Activated T-helper 17 cell treated with anti-CD3 and anti-CD28 coated beads, Interleukin-2, amount 50 U/mL, for 72 hours (primary cell): ENCODE data around the gene MRPS26. TPM values are rescaled to one million over a fixed set of nuclear protein-coding genes. Genes with fewer than 3 reads are reported as not detected.
A peak's percentile ranks its signal among the peaks of the same experiment; 100 is the strongest.
"Not testable (repeated sequence)": the region's sequence is repeated elsewhere in the genome, so short reads cannot be mapped to it uniquely, and the experiment has no call there.

Experiments
- ATAC-seq: fragments of 150-1000 bp; cut with Tn5 transposase; replicated peaks from 2 replicates; pipeline ENCODE4 v1.10.0; 2021; ENCODE audit warnings: mild to moderate bottlenecking, moderate library complexity
- H3K27ac Mint-ChIP-seq: one replicate; pipeline ENCODE4 v1.8.0; 2022; ENCODE audit warnings: mixed read lengths
- H3K27me3 Mint-ChIP-seq: one replicate; pipeline ENCODE4 v1.8.0; 2022; ENCODE audit warnings: mixed read lengths
- H3K36me3 Mint-ChIP-seq: one replicate; pipeline ENCODE4 v1.8.0; 2022; ENCODE audit warnings: low read depth, mild to moderate bottlenecking, mixed read lengths
- H3K4me1 Mint-ChIP-seq: one replicate; pipeline ENCODE4 v1.8.0; 2022; ENCODE audit warnings: mixed read lengths
- H3K4me3 Mint-ChIP-seq: one replicate; pipeline ENCODE4 v1.8.0; 2022; ENCODE audit warnings: mild to moderate bottlenecking, mixed read lengths
- H3K9me3 Mint-ChIP-seq: one replicate; pipeline ENCODE4 v1.8.0; 2022; ENCODE audit warnings: mixed read lengths
- total RNA-seq, 2 donors: library from RNA; stranded (reverse); gene quantifications; one replicate each; pipeline ENCODE4 v1.2.3, GENCODE V29; 2022

Gene MRPS26
- total RNA-seq: 10 to 100 TPM; 52.9 to 66.4 TPM

- H3K27me3 Mint-ChIP-seq: no peaks in the 10 kb centered on the region
- ATAC-seq: peak; percentile 94
- H3K4me1 Mint-ChIP-seq: peaks cover 11% of the 10 kb centered on the region
- no peaks in the 10 kb centered on the region for H3K9me3 Mint-ChIP-seq
- H3K4me3 Mint-ChIP-seq: peak within 1 kb of the TSS; percentile 97
- peaks cover 60% of the 10 kb centered on the region for H3K36me3 Mint-ChIP-seq
- peak within 1 kb of the TSS; percentile 97 for H3K27ac Mint-ChIP-seq
Observed at GRCh38 chr20:3045816-3046676, at the start of gene MRPS26. Gene MRPS26, plus strand, starts transcription at chr20:3046052. Its CDS starts 17 bp downstream, at chr20:3046069.

- Mint-ChIP-seq H3K4me1 (no peaks in the 10 kb centered on the region), H3K4me3 (no peak overlapping the region), H3K9me3 (no peaks in the 10 kb centered on the region), H3K27ac (peak overlapping the region; percentile 48), H3K36me3 (peaks cover 56% of the 10 kb centered on the region), H3K27me3 (no peaks in the 10 kb centered on the region)
- no peak for ATAC-seq
Observed at GRCh38 chr20:2998728-2999127, 47.1 kb upstream of the MRPS26 start.

GRCh38 chr20:3000852-3001523 is 44.9 kb upstream of the MRPS26 start:
- peak overlapping the region; percentile 28 for H3K27ac Mint-ChIP-seq
- ATAC-seq: peak; percentile 95
- no peaks in the 10 kb centered on the region for H3K27me3 Mint-ChIP-seq
- H3K4me1 Mint-ChIP-seq: no peaks in the 10 kb centered on the region
- H3K9me3 Mint-ChIP-seq: no peaks in the 10 kb centered on the region
- peaks cover 49% of the 10 kb centered on the region for H3K36me3 Mint-ChIP-seq
- H3K4me3 Mint-ChIP-seq: no peak overlapping the region

- Mint-ChIP-seq H3K4me3 (no peak overlapping the region), H3K27me3 (no peaks in the 10 kb centered on the region), H3K27ac (no peak overlapping the region), H3K36me3 (peaks cover 55% of the 10 kb centered on the region), H3K9me3 (no peaks in the 10 kb centered on the region), H3K4me1 (no peaks in the 10 kb centered on the region)
- ATAC-seq: no peak
Observed at GRCh38 chr20:3003416-3003815, 42.4 kb upstream of the MRPS26 start.

- peaks cover 74% of the 10 kb centered on the region for H3K36me3 Mint-ChIP-seq
- no peaks in the 10 kb centered on the region for H3K9me3 Mint-ChIP-seq
- H3K4me3 Mint-ChIP-seq: peak overlapping the region; percentile 80
- no peaks in the 10 kb centered on the region for H3K27me3 Mint-ChIP-seq
- peak overlapping the region; percentile 93 for H3K27ac Mint-ChIP-seq
- H3K4me1 Mint-ChIP-seq: peaks cover 37% of the 10 kb centered on the region
- ATAC-seq: peak; percentile 69
Observed at GRCh38 chr20:3010985-3011723, 34.7 kb upstream of the MRPS26 start.

DNA sequence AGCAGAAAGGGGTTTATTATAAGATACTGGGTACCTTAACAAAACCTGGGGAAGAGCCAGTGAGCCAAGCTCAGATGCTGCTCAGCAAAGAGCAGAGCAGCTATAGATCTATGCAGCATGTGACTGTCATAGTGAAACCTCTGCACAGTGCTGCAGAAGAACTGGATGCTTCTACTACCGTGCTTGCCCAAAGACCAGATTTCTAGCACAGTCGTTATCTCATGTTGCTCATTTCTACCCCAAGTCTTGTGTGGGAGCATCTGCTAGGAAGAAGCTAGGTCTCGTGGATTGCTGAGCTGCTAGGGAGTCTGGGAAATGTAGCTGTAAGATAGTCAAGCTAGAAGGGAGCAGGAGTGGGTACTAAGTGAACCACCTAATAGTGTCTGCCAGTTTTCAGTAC is 34.1 kb upstream of the MRPS26 start:
- peak; percentile 62 for ATAC-seq
- Mint-ChIP-seq H3K27me3 (no peaks in the 10 kb centered on the region), H3K36me3 (peaks cover 74% of the 10 kb centered on the region), H3K27ac (peak overlapping the region; percentile 93), H3K4me3 (peak overlapping the region; percentile 80), H3K9me3 (no peaks in the 10 kb centered on the region), H3K4me1 (peaks cover 40% of the 10 kb centered on the region)

DNA sequence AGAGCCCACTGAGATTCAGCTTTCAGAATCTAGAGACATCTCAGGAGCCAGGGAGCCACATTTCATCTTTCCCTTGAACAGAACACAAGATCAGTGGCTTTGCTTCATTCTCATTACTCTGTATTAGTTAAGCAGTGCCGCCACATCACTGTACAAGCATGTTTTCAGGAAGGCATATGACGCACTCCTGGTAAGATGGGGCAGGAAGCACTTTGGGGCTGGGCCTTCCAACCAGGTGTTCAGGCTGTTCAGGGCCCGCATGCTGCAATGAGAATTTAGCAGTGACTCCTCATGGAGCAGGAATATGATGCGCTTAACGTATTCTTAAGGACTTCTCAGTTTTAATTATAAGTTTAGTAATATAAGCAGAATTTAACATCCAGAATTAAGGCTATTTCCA is 32.1 kb upstream of the MRPS26 start:
- Mint-ChIP-seq H3K9me3 (no peaks in the 10 kb centered on the region), H3K36me3 (peaks cover 70% of the 10 kb centered on the region), H3K27me3 (no peaks in the 10 kb centered on the region), H3K4me1 (peaks cover 46% of the 10 kb centered on the region), H3K4me3 (peak overlapping the region; percentile 80), H3K27ac (peak overlapping the region; percentile 92)
- no peak for ATAC-seq

DNA sequence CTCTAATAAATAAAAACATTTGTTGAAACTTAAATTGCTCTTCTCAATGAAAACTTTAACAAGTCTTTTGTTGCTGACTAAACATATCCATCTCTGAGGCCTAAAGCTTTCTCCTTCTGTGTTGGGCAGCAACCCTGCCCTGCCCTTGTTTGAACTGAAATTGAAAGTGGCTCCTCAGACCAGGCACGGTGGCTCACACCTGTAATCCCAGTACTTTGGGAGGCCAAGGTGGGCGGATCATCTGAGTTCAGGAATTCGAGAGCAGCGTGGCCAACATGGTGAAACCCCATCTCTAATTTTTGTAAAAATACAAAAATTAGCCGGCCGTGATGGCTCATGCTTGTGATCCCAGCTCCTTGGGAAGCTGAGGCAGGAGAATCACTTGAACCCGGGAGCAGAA is 31.7 kb upstream of the MRPS26 start:
- no peaks in the 10 kb centered on the region for H3K27me3 Mint-ChIP-seq
- H3K9me3 Mint-ChIP-seq: no peaks in the 10 kb centered on the region
- peak; percentile 13 for ATAC-seq
- peaks cover 42% of the 10 kb centered on the region for H3K4me1 Mint-ChIP-seq
- H3K4me3 Mint-ChIP-seq: peak overlapping the region; percentile 80
- peak overlapping the region; percentile 92 for H3K27ac Mint-ChIP-seq
- H3K36me3 Mint-ChIP-seq: peaks cover 66% of the 10 kb centered on the region

- peak overlapping the region; percentile 92 for H3K27ac Mint-ChIP-seq
- no peaks in the 10 kb centered on the region for H3K9me3 Mint-ChIP-seq
- peaks cover 38% of the 10 kb centered on the region for H3K4me1 Mint-ChIP-seq
- no peaks in the 10 kb centered on the region for H3K27me3 Mint-ChIP-seq
- peak; percentile 70 for ATAC-seq
- H3K4me3 Mint-ChIP-seq: peak overlapping the region; percentile 80
- peaks cover 61% of the 10 kb centered on the region for H3K36me3 Mint-ChIP-seq
Observed at GRCh38 chr20:3014662-3015061, 31.2 kb upstream of the MRPS26 start.

GRCh38 chr20:3015302-3015701 is 30.6 kb upstream of the MRPS26 start:
- ATAC-seq, H3K9me3 Mint-ChIP-seq, H3K27me3 Mint-ChIP-seq: not testable (repeated sequence)
- peaks cover 58% of the 10 kb centered on the region for H3K36me3 Mint-ChIP-seq
- H3K27ac Mint-ChIP-seq: peak overlapping the region; percentile 92
- H3K4me1 Mint-ChIP-seq: peaks cover 37% of the 10 kb centered on the region
- peak overlapping the region; percentile 80 for H3K4me3 Mint-ChIP-seq

DNA sequence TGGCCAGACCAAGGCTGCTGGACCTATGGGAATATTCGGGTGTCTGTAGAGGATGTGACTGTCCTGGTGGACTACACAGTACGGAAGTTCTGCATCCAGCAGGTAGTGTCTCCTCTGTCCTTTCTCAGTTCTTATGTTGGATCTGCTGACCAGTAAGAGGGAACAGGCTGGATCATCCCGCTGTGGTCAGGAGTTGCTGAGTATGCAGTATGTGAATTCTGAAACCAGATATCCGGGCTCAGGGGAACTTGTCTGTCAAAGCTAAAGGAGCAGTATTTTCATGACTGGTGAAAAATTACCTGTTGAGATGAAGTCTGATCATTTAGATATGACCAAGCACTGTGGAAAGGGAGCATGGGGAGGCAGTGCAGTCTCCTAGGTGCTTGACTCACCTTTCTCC is 24.5 kb upstream of the MRPS26 start:
- Mint-ChIP-seq H3K9me3 (no peaks in the 10 kb centered on the region), H3K27ac (peak overlapping the region; percentile 15), H3K4me3 (no peak overlapping the region), H3K4me1 (peaks cover 9% of the 10 kb centered on the region), H3K27me3 (no peaks in the 10 kb centered on the region), H3K36me3 (peaks cover 84% of the 10 kb centered on the region)
- no peak for ATAC-seq

GRCh38 chr20:3021777-3022176 is 24.1 kb upstream of the MRPS26 start:
- Mint-ChIP-seq H3K27ac (peak overlapping the region; percentile 15), H3K4me3 (no peak overlapping the region), H3K4me1 (peaks cover 5% of the 10 kb centered on the region), H3K9me3 (no peaks in the 10 kb centered on the region), H3K36me3 (peaks cover 84% of the 10 kb centered on the region), H3K27me3 (no peaks in the 10 kb centered on the region)
- no peak for ATAC-seq

DNA sequence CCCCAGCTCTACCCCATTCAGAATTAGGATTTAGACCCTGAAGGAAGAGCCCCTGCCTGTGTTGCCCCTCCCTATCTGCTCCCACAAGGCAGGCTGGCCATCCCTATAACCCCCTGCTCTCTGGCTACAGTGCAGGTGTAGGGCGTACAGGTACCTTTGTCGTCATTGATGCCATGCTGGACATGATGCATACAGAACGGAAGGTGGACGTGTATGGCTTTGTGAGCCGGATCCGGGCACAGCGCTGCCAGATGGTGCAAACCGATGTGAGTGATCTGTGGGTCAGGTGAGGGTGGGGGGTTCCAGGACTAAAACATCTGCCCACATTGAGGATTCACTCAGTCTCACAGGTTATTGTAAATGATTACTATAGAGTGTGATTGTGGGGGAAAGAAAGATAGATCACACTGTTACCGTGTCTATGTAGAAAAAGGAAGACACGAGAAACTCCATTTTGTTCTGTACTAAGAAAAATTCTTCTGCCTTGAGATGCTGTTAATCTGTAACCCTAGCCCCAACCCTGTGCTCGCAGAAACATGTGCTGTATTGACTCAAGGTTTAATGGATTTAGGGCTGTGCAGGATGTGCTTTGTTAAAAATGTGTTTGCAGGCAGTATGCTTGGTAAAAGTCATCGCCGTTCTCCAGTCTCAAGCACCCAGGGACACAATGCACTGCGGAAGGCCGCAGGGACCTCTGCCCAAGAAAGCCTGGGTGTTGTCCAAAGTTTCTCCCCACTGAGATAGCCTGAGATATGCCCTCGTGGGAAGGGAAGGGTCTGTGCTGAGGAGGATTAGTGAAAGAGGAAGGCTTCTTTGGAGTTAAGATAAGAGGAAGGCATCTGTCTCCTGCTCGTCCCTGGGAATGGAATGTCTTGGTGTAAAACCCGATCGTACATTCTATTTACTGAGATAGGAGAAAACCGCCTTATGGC is 23.0 kb upstream of the MRPS26 start:
- not testable (repeated sequence) for H3K9me3 Mint-ChIP-seq, ATAC-seq, H3K4me1 Mint-ChIP-seq, H3K27me3 Mint-ChIP-seq, H3K4me3 Mint-ChIP-seq
- Mint-ChIP-seq H3K36me3 (peaks cover 84% of the 10 kb centered on the region), H3K27ac (peak overlapping the region; percentile 18)

DNA sequence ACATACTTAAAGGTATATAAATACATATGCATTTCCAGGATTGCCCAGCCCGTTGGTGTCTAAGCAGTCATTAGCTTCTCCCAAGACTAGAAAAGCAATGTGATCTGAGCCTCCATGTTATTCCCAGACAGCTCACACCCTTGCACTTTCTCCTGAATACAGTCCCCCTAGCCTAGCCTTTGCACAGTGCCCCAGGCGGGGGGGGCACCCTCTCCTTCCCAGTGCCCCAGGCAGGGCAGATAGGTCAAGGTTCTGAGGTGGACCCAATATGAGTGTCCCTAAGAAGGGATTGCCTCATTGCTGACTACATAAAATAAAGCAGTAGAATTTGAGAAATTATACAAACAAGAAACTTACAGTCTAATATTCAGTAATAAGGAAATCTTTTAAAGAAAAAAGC is 17.9 kb upstream of the MRPS26 start:
- Mint-ChIP-seq H3K4me1 (no peaks in the 10 kb centered on the region), H3K4me3 (no peak overlapping the region), H3K36me3 (peaks cover 75% of the 10 kb centered on the region)

More for the DNA sequence above, 17.9 kb upstream of the MRPS26 start:
- no peak for ATAC-seq
- no peaks in the 10 kb centered on the region for H3K9me3 Mint-ChIP-seq
- H3K27ac Mint-ChIP-seq: peak overlapping the region; percentile 72
- H3K27me3 Mint-ChIP-seq: no peaks in the 10 kb centered on the region
